DMS79 treated with DMSO at 0.1 percent for 48 hours (cell line): ENCODE results near the gene USP15.
"Not testable (repeated sequence)": the region's sequence is repeated elsewhere in the genome, so short reads cannot be mapped to it uniquely, and the experiment has no call there.

Experiments
- DNase-seq: peaks from one replicate; lab custom pipeline; 2025; lab: John Stamatoyannopoulos, UW

Gene USP15

DNA sequence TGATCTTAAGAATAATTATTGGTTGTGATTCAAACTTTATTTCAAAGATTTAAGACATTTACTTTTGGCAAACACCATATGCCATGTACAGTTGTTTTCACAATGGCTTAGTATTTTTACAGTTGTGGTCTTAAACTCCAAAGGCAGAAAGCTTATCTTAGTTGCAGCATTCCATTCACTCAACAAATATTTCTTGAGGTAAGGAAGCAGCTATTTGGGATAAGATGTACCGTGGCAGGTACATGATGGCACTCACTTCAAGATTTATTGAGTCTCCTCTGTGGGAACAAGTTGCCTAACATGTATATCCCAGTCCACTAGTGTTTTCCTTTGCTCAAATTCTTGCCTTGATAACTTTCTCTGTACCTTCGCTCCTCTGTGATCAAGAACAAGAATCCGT, 198.4 kb downstream of the USP15 start:
- DNase-seq: no peak

- no peak for DNase-seq
These were observed 199.8 kb downstream of the USP15 start for GRCh38 chr12:62459976-62460375.

- DNase-seq: not testable (repeated sequence)
These were observed 201.1 kb downstream of the USP15 start for GRCh38 chr12:62461171-62461837.

GRCh38 chr12:62463252-62463651, 203.0 kb downstream of the USP15 start:
- DNase-seq: not testable (repeated sequence)
